NCI-H128 (cell line): Measurements from ENCODE around the gene LMF2.

ENCODE experiments used
- DNase-seq: peaks from one replicate; lab custom pipeline; 2025; ENCODE audit not compliant: unreplicated experiment; lab: John Stamatoyannopoulos, UW

Gene LMF2

GRCh38 chr22:50467341-50467740 is 40.2 kb downstream of the LMF2 start:
- DNase-seq = no peak

- no peak for DNase-seq
Measured at GRCh38 chr22:50465066-50465930, 42.2 kb downstream of the LMF2 start.

- DNase-seq = no peak
Measured at GRCh38 chr22:50464451-50464850, 43.1 kb downstream of the LMF2 start.

- DNase-seq = no peak
Measured at GRCh38 chr22:50463188-50463900, 44.2 kb downstream of the LMF2 start.

- DNase-seq = no peak
Measured at GRCh38 chr22:50461979-50462540, 45.4 kb downstream of the LMF2 start.

DNA sequence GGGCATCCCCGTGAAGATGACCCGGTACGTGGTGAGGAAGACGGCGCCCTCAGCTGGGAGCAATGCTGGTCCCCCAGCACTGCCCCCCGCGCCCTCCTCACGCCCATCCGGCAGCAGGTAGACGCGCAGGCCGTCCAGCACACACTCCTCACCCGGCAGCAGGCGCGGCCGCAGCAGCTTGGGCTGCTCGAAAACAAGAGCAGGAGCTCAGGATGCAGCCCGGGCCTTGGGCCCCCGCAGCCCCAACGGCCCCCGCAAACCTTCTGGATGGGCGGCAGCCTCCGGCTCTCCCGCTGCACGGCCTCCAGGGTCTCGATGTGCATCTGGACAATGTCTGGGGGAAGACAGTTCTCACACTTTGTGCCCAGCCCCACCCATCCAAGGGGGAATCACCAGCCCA is 46.0 kb downstream of the LMF2 start:
- no peak for DNase-seq

- no peak for DNase-seq
Measured at GRCh38 chr22:50460938-50461337, 46.6 kb downstream of the LMF2 start.

DNA sequence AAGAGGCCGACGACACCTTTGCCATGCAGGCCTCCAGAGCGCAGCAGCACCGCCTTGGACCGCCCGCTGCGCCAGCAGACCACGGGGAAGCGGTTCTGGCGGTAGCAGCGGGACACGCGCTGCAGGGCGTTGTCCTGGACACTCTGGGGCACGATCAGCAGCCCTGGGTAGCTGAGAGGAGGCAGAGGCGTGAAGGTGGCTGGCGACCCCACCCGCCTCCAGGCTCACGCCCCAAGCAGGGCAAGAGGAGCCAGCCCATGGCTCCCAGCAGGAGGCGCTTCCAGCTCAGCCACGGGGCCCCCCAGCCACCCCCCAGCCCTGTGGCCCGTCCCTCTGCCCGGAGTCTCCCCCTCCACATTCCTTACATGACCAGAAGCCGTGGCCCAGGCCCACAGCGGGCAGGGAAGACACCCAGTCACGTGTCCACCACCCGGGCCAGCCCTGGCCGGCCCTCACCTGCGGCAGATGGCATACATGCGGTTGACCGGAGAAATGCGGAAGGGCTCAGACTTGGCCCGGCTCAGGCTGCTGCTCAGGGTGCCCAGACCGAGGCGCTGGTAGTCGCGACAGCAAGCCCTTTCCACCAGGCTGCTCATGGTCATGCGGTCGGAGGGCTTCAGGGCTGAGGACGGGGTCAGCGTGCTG is 47.9 kb downstream of the LMF2 start:
- no peak for DNase-seq

DNA sequence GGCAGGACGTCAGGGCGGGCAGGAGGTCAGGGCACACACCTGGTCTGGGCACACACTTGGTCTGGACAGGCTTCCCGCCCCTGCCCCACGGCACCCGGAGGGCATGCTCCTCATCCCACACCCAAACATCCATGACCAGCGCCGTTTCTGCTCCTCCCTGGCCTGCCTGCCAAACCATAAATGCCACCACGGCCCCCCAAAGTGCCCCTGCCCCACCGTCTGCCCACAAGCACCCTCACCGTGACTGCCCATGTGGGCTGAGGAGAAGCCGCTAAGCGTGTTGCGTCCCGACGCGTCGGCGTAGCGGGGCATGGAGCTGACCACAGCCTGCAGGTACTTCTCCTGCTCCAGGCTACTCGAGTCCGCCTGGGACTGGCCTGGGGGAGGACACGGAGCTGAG is 48.5 kb downstream of the LMF2 start:
- DNase-seq = no peak

DNA sequence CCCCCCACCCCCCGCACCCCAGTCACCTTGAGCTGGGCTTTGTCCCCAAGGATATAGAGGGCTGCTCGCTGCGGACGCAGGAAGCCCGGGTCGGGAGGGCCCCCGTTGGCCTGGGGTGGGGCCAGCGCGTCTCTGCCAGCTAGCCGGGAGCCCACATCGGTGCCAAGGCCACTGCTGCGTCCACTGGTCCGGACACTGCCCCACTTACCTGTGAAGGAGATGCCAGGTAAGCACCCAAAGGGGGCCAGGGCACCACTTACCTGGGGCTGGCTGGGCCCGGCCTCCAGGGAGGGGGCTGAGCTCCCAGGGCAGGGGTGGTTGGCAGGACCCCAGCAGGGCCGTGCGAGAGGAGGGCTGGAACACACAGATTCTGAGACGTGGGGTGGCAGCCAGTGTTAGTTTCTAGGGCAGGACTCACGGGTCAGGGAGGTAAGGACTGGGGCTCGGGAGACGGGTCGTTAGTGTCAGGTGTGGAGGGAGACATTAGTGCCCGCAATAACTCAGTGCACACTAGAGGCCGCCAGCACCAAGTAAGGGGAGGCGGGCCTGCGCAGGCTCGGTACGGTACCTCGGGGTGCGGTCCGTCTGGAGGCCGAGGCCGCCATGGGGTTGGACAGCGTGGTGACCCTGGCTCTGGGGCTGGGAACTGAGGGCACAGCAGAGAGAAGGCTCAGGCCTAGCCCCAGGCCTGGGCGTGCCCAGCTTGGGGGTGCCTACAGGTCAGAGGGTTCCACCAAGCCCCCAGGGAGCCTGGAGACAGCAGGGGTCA is 50.9 kb downstream of the LMF2 start:
- no peak for DNase-seq

DNA sequence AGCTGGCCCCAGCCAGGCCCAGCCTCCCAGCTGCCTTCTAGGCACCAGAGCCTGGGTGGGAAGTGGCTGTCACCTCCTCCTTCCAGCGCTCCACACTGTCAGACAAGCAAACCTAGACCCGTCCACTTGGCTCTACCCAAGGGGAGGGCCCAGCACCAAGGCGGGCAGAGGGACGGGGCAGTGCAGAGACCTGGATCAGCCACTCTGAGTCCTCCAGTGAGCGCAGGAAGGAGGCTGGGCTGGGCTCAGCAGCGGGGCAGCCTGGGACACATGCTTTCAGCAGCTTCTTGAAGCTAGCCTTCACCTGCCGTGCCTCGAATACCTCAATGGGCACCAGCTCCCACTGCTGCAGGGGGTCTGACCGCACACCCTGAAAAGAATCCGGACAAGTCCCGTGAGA is 51.5 kb downstream of the LMF2 start:
- no peak for DNase-seq

DNA sequence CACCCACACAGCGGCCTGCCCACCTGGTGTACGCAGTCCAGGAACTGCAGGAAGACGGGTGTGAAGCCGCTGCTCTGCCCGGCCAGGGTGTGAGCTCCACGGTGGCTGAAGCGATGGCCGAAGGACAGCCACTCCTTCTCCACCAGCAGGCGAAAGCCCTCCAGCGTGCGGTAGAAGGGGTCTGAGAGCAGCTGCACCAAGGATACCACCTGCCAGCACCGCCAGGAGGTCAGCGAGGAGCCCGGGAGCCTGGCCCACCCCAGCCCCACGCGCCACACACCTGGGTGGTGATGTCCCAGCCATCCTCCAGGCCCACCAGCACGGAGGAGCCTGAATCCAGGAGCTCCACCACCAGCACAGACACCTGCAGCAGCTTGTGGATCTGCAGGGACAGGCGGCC is 52.3 kb downstream of the LMF2 start:
- no peak for DNase-seq

- no peak for DNase-seq
Measured at GRCh38 chr22:50454556-50455075, 52.9 kb downstream of the LMF2 start.
